ENCODE results near the gene FCRLA. TPM values are rescaled to one million over a fixed set of nuclear protein-coding genes. Genes with fewer than 3 reads are reported as not detected.

Gene FCRLA
- total and polyA plus RNA-seq, 2 donors (not counting 3 experiments of a cell fraction or from before 2014, with no cell fraction given), result not detected

GRCh38 chr1:161731241-161731640, 24.2 kb downstream of the FCRLA start:
- no peaks in the 10 kb centered on the region for H3K27me3 ChIP-seq (ENCODE audit: control insufficient read depth in 2 of 2, insufficient read depth in 2 of 2, low read length in 2 of 2)
- H2AFZ ChIP-seq (ENCODE audit: low read depth, low read length), result no peak overlapping the region
- H3K27ac ChIP-seq (ENCODE audit: insufficient read depth, low read depth, low read length), result no peak overlapping the region
- no peak overlapping the region for H3K4me3 ChIP-seq (replicated peaks in 1 of 3; ENCODE audit: insufficient read depth in 1 of 3, low read depth in 1 of 3, low read length in 3 of 3)
- H3K9ac ChIP-seq (replicated peaks; ENCODE audit: extremely low read depth, insufficient read depth, low read length), result no peak overlapping the region
- H3K36me3 ChIP-seq (ENCODE audit: control insufficient read depth in 2 of 2, extremely low read depth in 1 of 2, insufficient read depth in 2 of 2, low read length in 2 of 2), result no peaks in the 10 kb centered on the region
- no peaks in the 10 kb centered on the region for H3K79me2 ChIP-seq (ENCODE audit: control insufficient read depth, insufficient read depth, low read length)
- FAIRE-seq (no peak), DNase-seq (ENCODE audit: low read depth, low spot score) (no peak)
- TF ChIP-seq EZH2 (IDR thresholded peaks at IDR 0.05; ENCODE audit: borderline replicate concordance, low read depth, low read length, severe bottlenecking) (no peak), JUN (IDR thresholded peaks at IDR 0.05; ENCODE audit: borderline replicate concordance, insufficient read depth, insufficient read length, low read depth) (no peak), POLR2AphosphoS5 (IDR thresholded peaks at IDR 0.05; ENCODE audit: insufficient read depth, low read depth, low read length) (no peak), POLR2A (IDR thresholded peaks at IDR 0.05; ENCODE audit: low read depth, low read length) (no peak), FOS (IDR thresholded peaks at IDR 0.05; ENCODE audit: borderline replicate concordance, insufficient read depth, low read length) (no peak)
- TF ChIP-seq, protein P1, sequence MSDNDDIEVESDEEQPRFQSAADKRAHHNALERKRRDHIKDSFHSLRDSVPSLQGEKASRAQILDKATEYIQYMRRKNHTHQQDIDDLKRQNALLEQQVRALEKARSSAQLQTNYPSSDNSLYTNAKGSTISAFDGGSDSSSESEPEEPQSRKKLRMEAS (IDR thresholded peaks at IDR 0.05; ENCODE audit: insufficient read depth, insufficient read length), result no peak
- dilution Hi-C loops (cut with MboI; ENCODE audit: extremely low pct_ligation_motif_present, low sequenced_read_pairs), result no loop called here
- no peak overlapping the region for H3K4me2 ChIP-seq (ENCODE audit: insufficient read depth, low read length)
- intact Hi-C loops (cut with micrococcal nuclease), result no loop called here
- H3K4me1 ChIP-seq (ENCODE audit: control insufficient read depth, extremely low read depth, insufficient read depth, low read length), result peaks cover 32% of the 10 kb centered on the region
- H3K9me3 ChIP-seq (replicated peaks; ENCODE audit: control insufficient read depth, insufficient read depth, low read length), result no peaks in the 10 kb centered on the region
- H4K20me1 ChIP-seq (replicated peaks; ENCODE audit: control insufficient read depth, extremely low read depth, insufficient read depth, low read length), result no peaks in the 10 kb centered on the region
- ChIA-PET POLR2A (no interaction called here), CTCF (interaction anchor here (2.7 kb wide), 1 partner anchor 10 kb away, joined by 13 read pairs; no protein-coding TSS in a partner anchor)
- no peaks in the 10 kb centered on the region for H3K9me1 ChIP-seq (replicated peaks; ENCODE audit: control insufficient read depth, extremely low read depth, insufficient read depth, low read length)
- BruUV-seq (replicated peaks), result no TSS peak

GRCh38 chr1:161731981-161732718, 25.1 kb downstream of the FCRLA start:
- Histone ChIP-seq H3K9me1 (replicated peaks; ENCODE audit: control insufficient read depth, extremely low read depth, insufficient read depth, low read length) (no peaks in the 10 kb centered on the region), H4K20me1 (replicated peaks; ENCODE audit: control insufficient read depth, extremely low read depth, insufficient read depth, low read length) (no peaks in the 10 kb centered on the region), H3K4me3 (replicated peaks in 1 of 3; ENCODE audit: insufficient read depth in 1 of 3, low read depth in 1 of 3, low read length in 3 of 3) (no peak overlapping the region), H3K9ac (replicated peaks; ENCODE audit: extremely low read depth, insufficient read depth, low read length) (no peak overlapping the region), H3K4me1 (ENCODE audit: control insufficient read depth, extremely low read depth, insufficient read depth, low read length) (peaks cover 30% of the 10 kb centered on the region), H3K27ac (ENCODE audit: insufficient read depth, low read depth, low read length) (no peak overlapping the region), H3K27me3 (ENCODE audit: control insufficient read depth in 2 of 2, insufficient read depth in 2 of 2, low read length in 2 of 2) (no peaks in the 10 kb centered on the region), H2AFZ (ENCODE audit: low read depth, low read length) (no peak overlapping the region), H3K36me3 (ENCODE audit: control insufficient read depth in 2 of 2, extremely low read depth in 1 of 2, insufficient read depth in 2 of 2, low read length in 2 of 2) (no peaks in the 10 kb centered on the region), H3K9me3 (replicated peaks; ENCODE audit: control insufficient read depth, insufficient read depth, low read length) (no peaks in the 10 kb centered on the region), H3K79me2 (ENCODE audit: control insufficient read depth, insufficient read depth, low read length) (no peaks in the 10 kb centered on the region), H3K4me2 (ENCODE audit: insufficient read depth, low read length) (no peak overlapping the region)
- no TSS peak for BruUV-seq (replicated peaks)
- no peak for FAIRE-seq
- no peak for DNase-seq (ENCODE audit: low read depth, low spot score)
- ChIA-PET POLR2A (no interaction called here), CTCF (interaction anchor here (1.5 to 2.4 kb wide), 2 partner anchors 9 to 245 kb away, joined by 3 to 8 read pairs; no protein-coding TSS in a partner anchor)
- intact Hi-C loops (cut with micrococcal nuclease), result no loop called here
- TF ChIP-seq, protein P2, sequence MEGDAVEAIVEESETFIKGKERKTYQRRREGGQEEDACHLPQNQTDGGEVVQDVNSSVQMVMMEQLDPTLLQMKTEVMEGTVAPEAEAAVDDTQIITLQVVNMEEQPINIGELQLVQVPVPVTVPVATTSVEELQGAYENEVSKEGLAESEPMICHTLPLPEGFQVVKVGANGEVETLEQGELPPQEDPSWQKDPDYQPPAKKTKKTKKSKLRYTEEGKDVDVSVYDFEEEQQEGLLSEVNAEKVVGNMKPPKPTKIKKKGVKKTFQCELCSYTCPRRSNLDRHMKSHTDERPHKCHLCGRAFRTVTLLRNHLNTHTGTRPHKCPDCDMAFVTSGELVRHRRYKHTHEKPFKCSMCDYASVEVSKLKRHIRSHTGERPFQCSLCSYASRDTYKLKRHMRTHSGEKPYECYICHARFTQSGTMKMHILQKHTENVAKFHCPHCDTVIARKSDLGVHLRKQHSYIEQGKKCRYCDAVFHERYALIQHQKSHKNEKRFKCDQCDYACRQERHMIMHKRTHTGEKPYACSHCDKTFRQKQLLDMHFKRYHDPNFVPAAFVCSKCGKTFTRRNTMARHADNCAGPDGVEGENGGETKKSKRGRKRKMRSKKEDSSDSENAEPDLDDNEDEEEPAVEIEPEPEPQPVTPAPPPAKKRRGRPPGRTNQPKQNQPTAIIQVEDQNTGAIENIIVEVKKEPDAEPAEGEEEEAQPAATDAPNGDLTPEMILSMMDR (IDR thresholded peaks at IDR 0.05; ENCODE audit: extremely low read depth in 1 of 2, insufficient read depth in 1 of 2, low read depth in 1 of 2, low read length in 2 of 2), result no peak
- TF ChIP-seq MYC (IDR thresholded peaks at IDR 0.05; ENCODE audit: low read depth, low read length) (no peak), FOS (IDR thresholded peaks at IDR 0.05; ENCODE audit: borderline replicate concordance, insufficient read depth, low read length) (no peak), GATA2 (IDR thresholded peaks at IDR 0.05; ENCODE audit: insufficient read depth, insufficient read length, low read depth, low read length) (no peak)
- TF ChIP-seq, protein P1 (IDR thresholded peaks at IDR 0.05; ENCODE audit: insufficient read depth, insufficient read length), result no peak
- dilution Hi-C loops (cut with MboI; ENCODE audit: extremely low pct_ligation_motif_present, low sequenced_read_pairs), result no loop called here

Measured in endothelial cell of umbilical vein (primary cell).